CD4-positive, alpha-beta T cell treated with Interleukin-4 for 4 hours (primary cell): ENCODE data around the gene FAM83C.
A peak's percentile ranks its signal among the peaks of the same experiment; 100 is the strongest.

ENCODE experiments used
- DNase-seq: peaks from one replicate; pipeline ENCODE4 v3.0.0-alpha.2; 2020

Gene FAM83C

GRCh38 chr20:35298264-35298663 is 6.0 kb upstream of the FAM83C start:
- no peak for DNase-seq

GRCh38 chr20:35297740-35298139 is 5.5 kb upstream of the FAM83C start:
- DNase-seq: no peak

GRCh38 chr20:35297155-35297554 is 4.9 kb upstream of the FAM83C start:
- no peak for DNase-seq

- DNase-seq: no peak
Measured at GRCh38 chr20:35296101-35296554, 3.9 kb upstream of the FAM83C start.

GRCh38 chr20:35295674-35296073 is 3.4 kb upstream of the FAM83C start:
- DNase-seq: no peak

GRCh38 chr20:35295058-35295457 is 2.8 kb upstream of the FAM83C start:
- no peak for DNase-seq

GRCh38 chr20:35294293-35294685 is 2.1 kb upstream of the FAM83C start:
- no peak for DNase-seq

- DNase-seq: no peak
Measured at GRCh38 chr20:35293303-35294292, 1.4 kb upstream of the FAM83C start.

- no peak for DNase-seq
Measured at GRCh38 chr20:35292504-35293285, 470 bp upstream of the FAM83C start.

GRCh38 chr20:35290887-35291417 is 1.3 kb downstream of the FAM83C start:
- no peak for DNase-seq

- no peak for DNase-seq
Measured at GRCh38 chr20:35290186-35290886, 1.9 kb downstream of the FAM83C start.

GRCh38 chr20:35288325-35289060 is 3.7 kb downstream of the FAM83C start:
- no peak for DNase-seq

GRCh38 chr20:35287509-35288324 is 4.5 kb downstream of the FAM83C start:
- DNase-seq: no peak

- no peak for DNase-seq
Measured at GRCh38 chr20:35286899-35287508, 5.2 kb downstream of the FAM83C start.

GRCh38 chr20:35286077-35286898 is 5.9 kb downstream of the FAM83C start:
- no peak for DNase-seq

GRCh38 chr20:35285806-35286076 is 6.5 kb downstream of the FAM83C start:
- DNase-seq: no peak

- DNase-seq: no peak
Measured at GRCh38 chr20:35284992-35285805, 7.0 kb downstream of the FAM83C start.

- DNase-seq: peak; percentile 83
Measured at GRCh38 chr20:35284267-35284991, 7.8 kb downstream of the FAM83C start, which contains the start of gene EIF6. EIF6 (minus strand) TSS chr20:35284772; CDS start chr20:35284487, 285 bp downstream.
